ENCODE results near the gene SLC18A2.

DNA sequence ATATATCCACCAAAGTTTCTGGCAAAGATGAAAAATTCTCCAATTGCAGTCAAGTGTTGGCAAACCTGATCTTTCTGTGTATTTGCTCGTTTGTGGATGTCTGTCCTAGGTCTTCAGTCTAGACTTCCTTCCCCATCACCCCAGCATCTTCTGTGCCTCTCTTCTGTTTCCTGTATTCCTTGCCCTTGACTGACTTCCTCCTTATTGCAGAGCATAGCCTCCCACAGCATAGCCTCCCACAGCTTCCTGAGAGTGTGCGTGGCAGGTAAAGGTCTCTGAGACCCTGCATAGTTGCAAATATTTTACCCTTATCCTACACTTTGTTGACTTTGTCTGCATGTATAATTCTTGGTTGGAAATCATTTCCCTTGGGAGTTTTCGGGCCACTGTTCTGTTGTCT is 18.4 kb downstream of the SLC18A2 start:
- TF ChIP-seq, protein P1, sequence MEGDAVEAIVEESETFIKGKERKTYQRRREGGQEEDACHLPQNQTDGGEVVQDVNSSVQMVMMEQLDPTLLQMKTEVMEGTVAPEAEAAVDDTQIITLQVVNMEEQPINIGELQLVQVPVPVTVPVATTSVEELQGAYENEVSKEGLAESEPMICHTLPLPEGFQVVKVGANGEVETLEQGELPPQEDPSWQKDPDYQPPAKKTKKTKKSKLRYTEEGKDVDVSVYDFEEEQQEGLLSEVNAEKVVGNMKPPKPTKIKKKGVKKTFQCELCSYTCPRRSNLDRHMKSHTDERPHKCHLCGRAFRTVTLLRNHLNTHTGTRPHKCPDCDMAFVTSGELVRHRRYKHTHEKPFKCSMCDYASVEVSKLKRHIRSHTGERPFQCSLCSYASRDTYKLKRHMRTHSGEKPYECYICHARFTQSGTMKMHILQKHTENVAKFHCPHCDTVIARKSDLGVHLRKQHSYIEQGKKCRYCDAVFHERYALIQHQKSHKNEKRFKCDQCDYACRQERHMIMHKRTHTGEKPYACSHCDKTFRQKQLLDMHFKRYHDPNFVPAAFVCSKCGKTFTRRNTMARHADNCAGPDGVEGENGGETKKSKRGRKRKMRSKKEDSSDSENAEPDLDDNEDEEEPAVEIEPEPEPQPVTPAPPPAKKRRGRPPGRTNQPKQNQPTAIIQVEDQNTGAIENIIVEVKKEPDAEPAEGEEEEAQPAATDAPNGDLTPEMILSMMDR (IDR thresholded peaks at IDR 0.05): no peak
- no peak for TF ChIP-seq JUN (IDR thresholded peaks at IDR 0.05)
- no peak for TF ChIP-seq POLR2A (IDR thresholded peaks at IDR 0.05; ENCODE audit: low read length)
- TF ChIP-seq SMC3 (IDR thresholded peaks at IDR 0.05): no peak

Measured in A549 (cell line).